Esophagus muscularis mucosa (tissue), 4 donors: ENCODE results near the gene SERPINE1. TPM values are rescaled to one million over a fixed set of nuclear protein-coding genes. Genes with fewer than 3 reads are reported as not detected.

Experiments used
- DNase-seq: peaks from one replicate; pipeline ENCODE4 v3.0.0-alpha.2; 2017; ENCODE audit errors: extremely low spot score
- H3K27ac ChIP-seq, 4 donors: fragments of 200-600 bp; sonication (generic); replicated peaks in 1 of 4; 1 replicate in 3 of 4; 2 replicates in 1 of 4; pipeline ENCODE4 v1.5.1; 2016 to 2019; ENCODE audit warnings: mild to moderate bottlenecking in 1 of 4
- H3K27me3 ChIP-seq, 4 donors: fragments of 200-600 bp; sonication (generic); one replicate each; pipeline versions ENCODE4 v1.5.1 to v1.6.0; 2016 to 2019
- H3K36me3 ChIP-seq, 4 donors: fragments of 200-600 bp; sonication (generic); one replicate each; pipeline ENCODE4 v1.5.1; 2016 to 2019
- H3K4me1 ChIP-seq, 4 donors: fragments of 200-600 bp; sonication (generic); one replicate each; pipeline ENCODE4 v1.5.1; 2016 to 2019
- H3K4me3 ChIP-seq, 4 donors: fragments of 200-600 bp; sonication (generic); 1 replicate in 2 of 4; 2 replicates in 2 of 4; pipeline ENCODE4 v1.5.1; 2016 to 2019; ENCODE audit warnings: mild to moderate bottlenecking in 4 of 4, moderate library complexity in 1 of 4
- H3K9me3 ChIP-seq, 4 donors: fragments of 200-600 bp; sonication (generic); 1 replicate in 3 of 4; 2 replicates in 1 of 4; pipeline ENCODE4 v1.5.1; 2016 to 2019
- EP300 ChIP-seq: sonication (generic); formaldehyde crosslinking; IDR thresholded peaks from one replicate; pipeline ENCODE4 v1.6.1; 2017; ENCODE audit warnings: antibody characterized with exemption
- POLR2A ChIP-seq: fragments of 450-650 bp; IDR thresholded peaks from one replicate; pipeline ENCODE4 v1.6.1; 2017; ENCODE audit warnings: antibody characterized with exemption, moderate library complexity, mild to moderate bottlenecking, low read depth
- POLR2AphosphoS5 ChIP-seq, 2 donors: sonication (generic); formaldehyde crosslinking; IDR thresholded peaks; one replicate each; pipeline ENCODE4 v1.6.1; 2017; ENCODE audit warnings: antibody characterized with exemption in 2 of 2
- WGBS: methylation state at CpG from one replicate; pipeline ENCODE4 v1.1.5; 2018; 5-methylcytosine and 5-hydroxymethylcytosine counted together
- intact Hi-C: fragments of 100-400 bp; cut with DNase I; formaldehyde crosslinking; loops from one replicate; pipeline ENCODE4 v1.15.1; 2023
- total RNA-seq, 4 donors: library from RNA; depleted of rRNA; stranded (reverse); fragments of >200 nt; gene quantifications; one replicate each; pipeline versions ENCODE4 v1.1.0 to v1.2.1, GENCODE V29; 2016
- TF ChIP-seq, protein P1 (sequence below), 3 experiments: fragments of 200-600 bp in 2 of 3; fragments of 450-650 bp in 1 of 3; sonication (generic) in 2 of 3; IDR thresholded peaks; one replicate each; pipeline ENCODE4 v1.5.1; 2017 to 2019; ENCODE audit warnings: antibody characterized with exemption in 3 of 3, mild to moderate bottlenecking in 2 of 3, moderate library complexity in 1 of 3

SERPINE1 gene
- total RNA-seq, 4 donors from 2014 or later = 9.4 to 54.2 (median 18.2) TPM

DNA sequence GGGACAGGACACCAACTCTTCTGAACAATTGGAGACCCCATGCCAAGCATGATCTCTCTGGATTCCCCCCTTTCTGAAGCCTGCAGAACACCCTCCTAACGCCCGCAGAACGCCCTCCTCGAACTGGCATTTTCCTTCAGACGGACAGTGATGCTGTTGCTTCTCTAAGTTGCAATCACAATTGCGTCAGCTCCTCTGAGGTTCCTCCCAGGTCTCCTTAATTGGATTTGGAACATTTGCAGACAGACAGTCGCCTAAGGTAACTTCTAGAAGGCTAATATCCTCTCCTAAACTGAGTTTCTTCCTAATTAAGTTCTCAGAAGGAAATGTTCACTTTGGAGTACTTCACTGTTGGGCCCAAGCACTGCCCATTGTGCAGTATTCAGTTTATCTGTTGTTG, 20.5 kb upstream of the SERPINE1 start:
- intact Hi-C loops = no loop called here
- Histone ChIP-seq H3K4me3 (no peak overlapping the region), H3K9me3 (no peaks in the 10 kb centered on the region), H3K36me3 (no peaks in the 10 kb centered on the region), H3K27me3 (no peaks in the 10 kb centered on the region), H3K27ac (no peak overlapping the region), H3K4me1 (peaks cover 15 to 34% (median 20%) of the 10 kb centered on the region in 4 donors)
- DNase-seq = no peak
- WGBS = 81% methylated on average over 7 of the region's 7 CpGs
- TF ChIP-seq EP300 (no peak), POLR2AphosphoS5 (IDR thresholded peaks at IDR 0.05) (no peak), POLR2A (no peak)
- TF ChIP-seq, protein P1, sequence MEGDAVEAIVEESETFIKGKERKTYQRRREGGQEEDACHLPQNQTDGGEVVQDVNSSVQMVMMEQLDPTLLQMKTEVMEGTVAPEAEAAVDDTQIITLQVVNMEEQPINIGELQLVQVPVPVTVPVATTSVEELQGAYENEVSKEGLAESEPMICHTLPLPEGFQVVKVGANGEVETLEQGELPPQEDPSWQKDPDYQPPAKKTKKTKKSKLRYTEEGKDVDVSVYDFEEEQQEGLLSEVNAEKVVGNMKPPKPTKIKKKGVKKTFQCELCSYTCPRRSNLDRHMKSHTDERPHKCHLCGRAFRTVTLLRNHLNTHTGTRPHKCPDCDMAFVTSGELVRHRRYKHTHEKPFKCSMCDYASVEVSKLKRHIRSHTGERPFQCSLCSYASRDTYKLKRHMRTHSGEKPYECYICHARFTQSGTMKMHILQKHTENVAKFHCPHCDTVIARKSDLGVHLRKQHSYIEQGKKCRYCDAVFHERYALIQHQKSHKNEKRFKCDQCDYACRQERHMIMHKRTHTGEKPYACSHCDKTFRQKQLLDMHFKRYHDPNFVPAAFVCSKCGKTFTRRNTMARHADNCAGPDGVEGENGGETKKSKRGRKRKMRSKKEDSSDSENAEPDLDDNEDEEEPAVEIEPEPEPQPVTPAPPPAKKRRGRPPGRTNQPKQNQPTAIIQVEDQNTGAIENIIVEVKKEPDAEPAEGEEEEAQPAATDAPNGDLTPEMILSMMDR (IDR thresholded peaks at IDR 0.05) = no peak

DNA sequence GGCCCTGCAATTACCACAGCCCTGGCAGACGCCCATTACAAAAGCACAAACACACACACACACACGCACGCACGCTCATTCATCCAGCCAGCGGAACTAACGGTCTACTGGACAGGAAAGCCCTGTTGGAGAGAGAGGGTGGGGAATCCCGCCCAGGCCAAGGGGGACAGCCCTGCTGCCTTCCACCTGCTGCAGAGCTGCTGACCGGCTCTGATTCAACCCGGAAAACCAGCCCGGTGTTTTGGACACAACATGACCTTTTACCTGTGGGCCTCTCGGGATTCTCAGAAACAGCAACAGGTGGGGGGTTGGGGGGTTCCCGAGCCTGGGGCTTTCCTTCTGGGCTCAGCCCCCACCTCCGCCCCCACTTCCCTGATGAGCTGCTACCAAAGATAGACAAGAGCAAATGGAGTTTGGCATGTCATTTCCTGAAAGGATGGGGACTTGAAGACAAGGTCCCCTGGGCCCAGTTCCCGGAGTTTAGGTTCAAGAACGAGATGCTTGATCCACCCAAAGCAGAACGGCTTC, 18.5 kb upstream of the SERPINE1 start:
- intact Hi-C loops = no loop called here
- no peak overlapping the region for H3K4me3 ChIP-seq
- H3K36me3 ChIP-seq = no peaks in the 10 kb centered on the region
- H3K27me3 ChIP-seq = no peaks in the 10 kb centered on the region
- WGBS = 45% methylated on average over 16 of the region's 16 CpGs
- peak in 1 of 2 donors; percentile 42 for TF ChIP-seq POLR2AphosphoS5 (IDR thresholded peaks at IDR 0.05)
- TF ChIP-seq POLR2A = no peak
- no peak for DNase-seq
- peak overlapping the region in 3 of 4 donors; percentile 6 to 27 (median 22) for H3K27ac ChIP-seq
- no peaks in the 10 kb centered on the region for H3K9me3 ChIP-seq
- peaks cover 18 to 43% (median 32%) of the 10 kb centered on the region in 4 donors for H3K4me1 ChIP-seq

DNA sequence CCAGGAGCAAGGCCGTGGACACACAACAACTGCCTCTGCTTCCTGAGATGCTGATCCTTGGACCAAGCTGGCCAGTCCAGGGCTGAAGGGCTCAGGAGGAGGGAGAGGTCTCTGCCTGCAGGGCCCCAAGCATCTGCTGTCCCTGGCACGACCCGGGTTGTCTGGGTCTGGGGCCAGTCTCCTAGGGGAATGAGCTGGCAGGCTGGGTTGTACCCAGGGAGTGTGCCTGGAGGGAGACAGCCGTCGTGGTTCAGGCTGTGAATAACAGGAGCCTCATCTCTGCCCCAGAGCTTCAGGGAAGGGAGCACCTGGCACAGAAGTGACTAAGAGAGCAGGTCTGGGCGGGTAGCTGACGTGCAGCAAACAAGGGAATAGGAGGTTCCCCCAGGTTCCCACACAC, 17.9 kb upstream of the SERPINE1 start:
- DNase-seq = no peak
- 79% methylated on average over 4 of the region's 7 CpGs for WGBS
- H3K4me1 ChIP-seq = peaks cover 18 to 43% (median 32%) of the 10 kb centered on the region in 4 donors
- no peaks in the 10 kb centered on the region for H3K27me3 ChIP-seq
- no peak overlapping the region for H3K4me3 ChIP-seq
- H3K9me3 ChIP-seq = no peaks in the 10 kb centered on the region
- H3K27ac ChIP-seq = peak overlapping the region in 3 of 4 donors; percentile 6 to 27 (median 22)
- intact Hi-C loops = no loop called here
- TF ChIP-seq, protein P1 (IDR thresholded peaks at IDR 0.05) = no peak
- TF ChIP-seq POLR2A (no peak), POLR2AphosphoS5 (IDR thresholded peaks at IDR 0.05) (no peak), EP300 (no peak)
- H3K36me3 ChIP-seq = no peaks in the 10 kb centered on the region

DNA sequence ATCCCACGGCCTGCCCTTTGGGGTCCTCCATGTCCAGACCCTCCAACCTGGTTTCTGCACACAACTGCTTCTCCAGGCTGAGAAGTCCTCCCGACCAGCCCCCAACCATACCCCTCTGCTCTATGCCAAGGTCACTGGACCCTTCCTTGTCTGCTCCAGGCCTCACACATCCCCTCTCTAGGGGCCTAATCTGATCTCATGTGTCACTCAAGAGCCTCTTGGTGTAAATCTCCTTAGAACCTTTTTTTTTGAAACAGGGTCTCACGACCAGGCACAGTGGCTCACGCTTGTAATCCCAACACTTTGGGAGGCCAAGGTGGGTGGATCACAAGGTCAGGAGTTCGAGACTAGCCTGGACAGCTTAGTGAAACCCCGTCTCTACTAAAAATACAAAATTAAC, 17.5 kb upstream of the SERPINE1 start:
- intact Hi-C loops = no loop called here

DNA sequence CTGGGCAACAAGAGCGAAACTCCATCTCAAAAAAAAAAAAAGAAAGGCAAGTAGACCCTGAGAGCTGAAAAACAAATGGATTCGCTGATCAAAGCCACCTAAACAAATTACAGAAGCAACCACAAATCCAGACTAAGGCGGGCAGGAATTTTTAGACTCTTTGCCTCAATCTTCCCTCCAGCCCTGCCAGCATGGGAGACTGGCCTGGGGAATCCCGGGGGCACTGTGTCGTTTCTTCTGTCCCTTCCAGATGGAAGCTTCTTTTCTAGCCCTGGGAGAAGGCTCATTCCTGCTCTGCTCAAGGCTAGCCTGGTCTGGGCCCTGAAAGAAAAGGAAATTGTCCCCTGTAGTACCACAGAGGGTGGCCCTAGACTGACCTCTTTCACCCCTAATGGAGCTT, 15.6 kb upstream of the SERPINE1 start:
- Histone ChIP-seq H3K4me1 (peaks cover 13 to 34% (median 29%) of the 10 kb centered on the region in 4 donors), H3K4me3 (no peak overlapping the region), H3K27me3 (no peaks in the 10 kb centered on the region), H3K36me3 (no peaks in the 10 kb centered on the region), H3K9me3 (no peaks in the 10 kb centered on the region), H3K27ac (peak overlapping the region; percentile 59 to 65 (median 62))
- 91% methylated on average over 5 of the region's 5 CpGs for WGBS
- no peak for DNase-seq
- TF ChIP-seq POLR2A (no peak), POLR2AphosphoS5 (IDR thresholded peaks at IDR 0.05) (no peak), EP300 (no peak)
- intact Hi-C loops = no loop called here

More for the DNA sequence above, 17.5 kb upstream of the SERPINE1 start:
- Histone ChIP-seq H3K27me3 (no peaks in the 10 kb centered on the region), H3K4me1 (peaks cover 18 to 40% (median 32%) of the 10 kb centered on the region in 4 donors), H3K9me3 (no peaks in the 10 kb centered on the region), H3K27ac (peak overlapping the region in 1 of 4 donors; percentile 6), H3K36me3 (no peaks in the 10 kb centered on the region), H3K4me3 (no peak overlapping the region)
- WGBS = 95% methylated on average over 5 of the region's 6 CpGs
- no peak for DNase-seq
- TF ChIP-seq POLR2AphosphoS5 (IDR thresholded peaks at IDR 0.05) (no peak), EP300 (no peak), POLR2A (no peak)
- TF ChIP-seq, protein P1 (IDR thresholded peaks at IDR 0.05) = no peak
